Suprapubic skin (tissue), 4 donors: Measurements from ENCODE around the gene ESYT1. TPM values are rescaled to one million over a fixed set of nuclear protein-coding genes. Genes with fewer than 3 reads are reported as not detected.

Experiments used
- DNase-seq, 2 donors: peaks; one replicate each; pipeline ENCODE4 v3.0.0-alpha.2; 2019; ENCODE audit warnings: low spot score in 2 of 2
- H3K27ac ChIP-seq: fragments of 200-600 bp; sonication (generic); one replicate; pipeline ENCODE4 v1.5.1; 2019
- H3K27me3 ChIP-seq: fragments of 200-600 bp; sonication (generic); one replicate; pipeline ENCODE4 v1.5.1; 2019
- H3K36me3 ChIP-seq: fragments of 200-600 bp; sonication (generic); one replicate; pipeline ENCODE4 v1.5.1; 2019
- H3K4me1 ChIP-seq: fragments of 200-600 bp; sonication (generic); one replicate; pipeline ENCODE4 v1.5.1; 2019
- H3K4me3 ChIP-seq: fragments of 200-600 bp; sonication (generic); one replicate; pipeline ENCODE4 v1.5.1; 2019; ENCODE audit warnings: mild to moderate bottlenecking
- H3K9me3 ChIP-seq: fragments of 200-600 bp; sonication (generic); one replicate; pipeline ENCODE4 v1.5.1; 2019
- CTCF ChIP-seq, 2 donors: fragments of 200-600 bp in 1 of 2; fragments of 450-650 bp in 1 of 2; sonication (generic) in 1 of 2; IDR thresholded peaks; one replicate each; pipeline ENCODE4 v1.5.1; 2016 to 2019; ENCODE audit warnings: antibody characterized with exemption in 2 of 2, mild to moderate bottlenecking in 1 of 2, moderate library complexity in 1 of 2
- EP300 ChIP-seq: sonication (generic); formaldehyde crosslinking; IDR thresholded peaks from one replicate; pipeline ENCODE4 v1.6.1; 2017; ENCODE audit warnings: antibody characterized with exemption
- POLR2A ChIP-seq, 2 donors: fragments of 450-650 bp; IDR thresholded peaks; one replicate each; pipeline ENCODE4 v1.6.1; 2017; ENCODE audit warnings: antibody characterized with exemption in 2 of 2, mild to moderate bottlenecking in 2 of 2, moderate library complexity in 2 of 2
- POLR2AphosphoS5 ChIP-seq, 3 donors: sonication (generic); formaldehyde crosslinking; IDR thresholded peaks; one replicate each; pipeline ENCODE4 v1.6.1; 2017; ENCODE audit warnings: antibody characterized with exemption in 3 of 3
- WGBS: methylation state at CpG from one replicate; pipeline ENCODE4 v1.1.5; 2018; 5-methylcytosine and 5-hydroxymethylcytosine counted together
- total RNA-seq, 4 donors: library from RNA; depleted of rRNA; stranded (reverse); fragments of >200 nt; gene quantifications; one replicate each; pipeline ENCODE4 v1.1.0, GENCODE V29; 2016

Gene ESYT1
- total RNA-seq, 4 donors from 2014 or later: 73.1 to 128 (median 103) TPM

GRCh38 chr12:56143217-56143616 lies 15.2 kb downstream of the ESYT1 start:
- 57% methylated on average over 4 of the region's 4 CpGs for WGBS

GRCh38 chr12:56143870-56144269 lies 15.8 kb downstream of the ESYT1 start:
- WGBS: 85% methylated on average over 8 of the region's 8 CpGs
- H3K4me1 ChIP-seq: peaks cover 10% of the 10 kb centered on the region
- H3K27ac ChIP-seq: peak overlapping the region; percentile 32
- no peak for DNase-seq
- no peaks in the 10 kb centered on the region for H3K27me3 ChIP-seq
- H3K4me3 ChIP-seq: no peak overlapping the region
- no peaks in the 10 kb centered on the region for H3K9me3 ChIP-seq
- TF ChIP-seq POLR2A (IDR thresholded peaks at IDR 0.05) (no peak), EP300 (no peak), POLR2AphosphoS5 (IDR thresholded peaks at IDR 0.05) (no peak), CTCF (IDR thresholded peaks at IDR 0.05) (no peak)
- H3K36me3 ChIP-seq: peaks cover 63% of the 10 kb centered on the region

More at GRCh38 chr12:56143217-56143616, 15.2 kb downstream of the ESYT1 start:
- H3K4me3 ChIP-seq: no peak overlapping the region
- H3K27me3 ChIP-seq: no peaks in the 10 kb centered on the region
- H3K9me3 ChIP-seq: no peaks in the 10 kb centered on the region
- TF ChIP-seq POLR2A (IDR thresholded peaks at IDR 0.05) (no peak), POLR2AphosphoS5 (IDR thresholded peaks at IDR 0.05) (no peak), EP300 (no peak), CTCF (IDR thresholded peaks at IDR 0.05) (no peak)
- H3K4me1 ChIP-seq: peaks cover 10% of the 10 kb centered on the region
- H3K27ac ChIP-seq: peak overlapping the region; percentile 32
- H3K36me3 ChIP-seq: peaks cover 69% of the 10 kb centered on the region
- DNase-seq: no peak

- peaks cover 10% of the 10 kb centered on the region for H3K4me1 ChIP-seq
- H3K36me3 ChIP-seq: peaks cover 49% of the 10 kb centered on the region
- TF ChIP-seq CTCF (IDR thresholded peaks at IDR 0.05) (no peak), POLR2A (IDR thresholded peaks at IDR 0.05) (no peak), POLR2AphosphoS5 (IDR thresholded peaks at IDR 0.05) (no peak), EP300 (no peak)
- WGBS: 83% methylated on average over 3 of the region's 3 CpGs
- no peak for DNase-seq
- H3K27me3 ChIP-seq: no peaks in the 10 kb centered on the region
- H3K27ac ChIP-seq: no peak overlapping the region
- no peaks in the 10 kb centered on the region for H3K9me3 ChIP-seq
- no peak overlapping the region for H3K4me3 ChIP-seq
These were observed 17.1 kb downstream of the ESYT1 start for GRCh38 chr12:56145217-56145616.

GRCh38 chr12:56146492-56147460 lies 18.7 kb downstream of the ESYT1 start:
- TF ChIP-seq POLR2AphosphoS5 (IDR thresholded peaks at IDR 0.05) (no peak), CTCF (IDR thresholded peaks at IDR 0.05) (no peak), EP300 (no peak), POLR2A (IDR thresholded peaks at IDR 0.05) (no peak)
- Histone ChIP-seq H3K27me3 (no peaks in the 10 kb centered on the region), H3K4me3 (no peak overlapping the region), H3K27ac (no peak overlapping the region), H3K4me1 (peaks cover 24% of the 10 kb centered on the region), H3K36me3 (peaks cover 34% of the 10 kb centered on the region), H3K9me3 (no peaks in the 10 kb centered on the region)
- 55% methylated on average over 13 of the region's 13 CpGs for WGBS
- DNase-seq: no peak

GRCh38 chr12:56150563-56150962 lies 22.5 kb downstream of the ESYT1 start:
- Histone ChIP-seq H3K9me3 (no peaks in the 10 kb centered on the region), H3K36me3 (no peaks in the 10 kb centered on the region), H3K4me1 (peaks cover 36% of the 10 kb centered on the region), H3K4me3 (no peak overlapping the region), H3K27ac (no peak overlapping the region), H3K27me3 (no peaks in the 10 kb centered on the region)
- 63% methylated on average over 3 of the region's 3 CpGs for WGBS
- no peak for DNase-seq
- no peak for TF ChIP-seq CTCF (IDR thresholded peaks at IDR 0.05)
